HCT116 (cell line): ENCODE results near the gene CCR2. TPM values are rescaled to one million over a fixed set of nuclear protein-coding genes. Genes with fewer than 3 reads are reported as not detected.

ENCODE experiments used
- ATAC-seq: fragments of 200-7000 bp; cut with Tn5 transposase; 2 replicates; pipeline ENCODE4 v1.9.1; 2020; ENCODE audit warnings: mild to moderate bottlenecking, moderate library complexity
- BruUV-seq: library from RNA; stranded (reverse); fragments of 400-500 nt; replicated peaks from 2 replicates; lab custom pipeline; 2021; lab: Mats Ljungman, UMichigan
- CTCF ChIA-PET: fragments of 300-600 bp; sonication (Branson Sonifier 250); formaldehyde crosslinking; loops from one replicate; lab custom pipeline; 2021; ENCODE audit warnings: antibody characterized with exemption; lab: Charles Lee
- POLR2A ChIA-PET: fragments of 300-600, 350-600 bp; sonication (Branson Sonifier 250); formaldehyde crosslinking; loops from one replicate; lab custom pipeline; 2021; ENCODE audit warnings: antibody characterized with exemption; lab: Charles Lee
- RAD21 ChIA-PET, 2 experiments: fragments of 300-600 bp; sonication (Branson Sonifier 250); formaldehyde crosslinking; loops; one replicate each; lab custom pipeline; 2023; ENCODE audit warnings: low total read pairs in 2 of 2; ENCODE audit not compliant: uncharacterized antibody in 2 of 2, unreplicated experiment in 2 of 2, low non-redundant PET in 1 of 2; lab: Charles Lee
- DNase-seq: peaks from one replicate; pipeline ENCODE4 v3.0.0-alpha.2; 2010; ENCODE audit warnings: low read depth, low spot score
- H2AFZ ChIP-seq: fragments of 200-600 bp; shearing (Covaris generic), sonication (generic); 2 replicates; pipeline ENCODE4 v1.6.1; 2017; ENCODE audit warnings: low read depth, mixed run types, mixed read lengths, antibody characterized with exemption, low read length; ENCODE audit not compliant: poor library complexity, severe bottlenecking
- H3K27ac ChIP-seq: 2 replicates; pipeline ENCODE4 v1.5.1; 2012; ENCODE audit warnings: low read depth, low read length
- H3K27me3 ChIP-seq: fragments of 200-600 bp; sonication (generic); 2 replicates; pipeline ENCODE4 v1.6.1; 2016; ENCODE audit warnings: mixed run types, low read length, mixed read lengths; ENCODE audit not compliant: insufficient read depth
- H3K36me3 ChIP-seq, 2 experiments: fragments of 200-500 bp in 1 of 2; fragments of 200-600 bp in 1 of 2; sonication (Bioruptor generic) in 1 of 2; sonication (generic) in 1 of 2; 2 replicates each; pipeline versions ENCODE4 v1.5.1 to v1.6.1; 2014 to 2016; ENCODE audit warnings: low read length in 2 of 2, inconsistent platforms in 1 of 2, mixed read lengths in 1 of 2, mixed run types in 1 of 2; ENCODE audit not compliant: insufficient read depth in 2 of 2, control insufficient read depth in 1 of 2
- H3K4me1 ChIP-seq, 2 experiments: fragments of 200-600 bp in 1 of 2; sonication (generic) in 1 of 2; 2 replicates each; pipeline versions ENCODE4 v1.5.1 to v1.6.1; 2012 to 2017; ENCODE audit warnings: low read length in 2 of 2, inconsistent platforms in 1 of 2, mild to moderate bottlenecking in 1 of 2, mixed read lengths in 1 of 2, mixed run types in 1 of 2, moderate library complexity in 1 of 2; ENCODE audit not compliant: insufficient read depth in 2 of 2, control insufficient read depth in 1 of 2
- H3K4me2 ChIP-seq: fragments of 200-600 bp; sonication (generic); 2 replicates; pipeline ENCODE4 v1.6.1; 2017; ENCODE audit warnings: mixed run types, low read length, mixed read lengths
- H3K4me3 ChIP-seq, 2 experiments: fragments of 200-600 bp in 1 of 2; sonication (generic) in 1 of 2; replicated peaks in 1 of 2; 2 replicates each; pipeline ENCODE4 v1.5.1; 2011 to 2016; ENCODE audit warnings: low read length in 2 of 2, control low read depth in 1 of 2, low read depth in 1 of 2, mild to moderate bottlenecking in 1 of 2, mixed read lengths in 1 of 2, mixed run types in 1 of 2
- H3K79me2 ChIP-seq: fragments of 200-600 bp; sonication (generic); 2 replicates; pipeline ENCODE4 v1.6.1; 2017; ENCODE audit warnings: mild to moderate bottlenecking, mixed run types, low read length, moderate library complexity, mixed read lengths; ENCODE audit not compliant: insufficient read depth
- H3K9ac ChIP-seq: fragments of 200-600 bp; sonication (generic); 2 replicates; pipeline ENCODE4 v1.6.1; 2016; ENCODE audit warnings: low read length, mixed read lengths
- H3K9me2 ChIP-seq: fragments of 200-600 bp; sonication (generic), shearing (Covaris generic); 2 replicates; pipeline ENCODE4 v1.6.1; 2017; ENCODE audit warnings: mixed run types, mild to moderate bottlenecking, moderate library complexity; ENCODE audit not compliant: insufficient read depth
- H3K9me3 ChIP-seq, 2 experiments: fragments of 200-500 bp in 1 of 2; fragments of 200-600 bp in 1 of 2; sonication (Bioruptor generic) in 1 of 2; sonication (generic) in 1 of 2; 2 replicates each; pipeline ENCODE4 v1.6.1; 2014 to 2017; ENCODE audit warnings: low read length in 2 of 2, mixed read lengths in 2 of 2, inconsistent platforms in 1 of 2, low read depth in 1 of 2, mild to moderate bottlenecking in 1 of 2, mixed run types in 1 of 2, moderate library complexity in 1 of 2; ENCODE audit not compliant: control insufficient read depth in 1 of 2, insufficient read depth in 1 of 2
- H4K20me1 ChIP-seq: fragments of 200-600 bp; sonication (generic), shearing (Covaris generic); 2 replicates; pipeline ENCODE4 v1.6.1; 2017; ENCODE audit warnings: mixed run types, mild to moderate bottlenecking, moderate library complexity; ENCODE audit not compliant: insufficient read depth
- CBX3 ChIP-seq: IDR thresholded peaks from 2 replicates; pipeline ENCODE4 v1.6.1; 2012; ENCODE audit warnings: low read depth
- EZH2phosphoT487 ChIP-seq: fragments of 200-600 bp; IDR thresholded peaks from 2 replicates; pipeline ENCODE4 v1.6.1; 2018; ENCODE audit warnings: antibody characterized with exemption, borderline replicate concordance
- FOSL1 ChIP-seq: IDR thresholded peaks from 2 replicates; pipeline ENCODE4 v1.6.1; 2012; ENCODE audit warnings: low read depth
- JUND ChIP-seq: IDR thresholded peaks from 2 replicates; pipeline ENCODE4 v1.6.1; 2012
- POLR2AphosphoS5 ChIP-seq: IDR thresholded peaks from 2 replicates; pipeline ENCODE4 v1.6.1; 2011; ENCODE audit warnings: mild to moderate bottlenecking, low read depth, low read length, moderate library complexity
- RAD21 ChIP-seq: IDR thresholded peaks from 2 replicates; pipeline ENCODE4 v1.6.1; 2012; ENCODE audit warnings: low read depth, mild to moderate bottlenecking
- SRF ChIP-seq: IDR thresholded peaks from 2 replicates; pipeline ENCODE4 v1.6.1; 2012; ENCODE audit warnings: low read depth
- TCF7L2 ChIP-seq: IDR thresholded peaks from 2 replicates; pipeline ENCODE4 v1.7.0; 2011; ENCODE audit warnings: borderline replicate concordance, inconsistent platforms; ENCODE audit not compliant: insufficient read depth, insufficient read length; ENCODE audit errors: extremely low read depth
- YY1 ChIP-seq: IDR thresholded peaks from 2 replicates; pipeline ENCODE4 v1.6.1; 2011; ENCODE audit warnings: low read length, low read depth, moderate library complexity, mild to moderate bottlenecking; ENCODE audit not compliant: insufficient replicate concordance; ENCODE audit errors: extremely low read depth
- ZNF274 ChIP-seq: fragments of 200-500 bp; sonication (Bioruptor generic); IDR thresholded peaks from 2 replicates; pipeline ENCODE4 v1.6.1; 2014; ENCODE audit warnings: mild to moderate bottlenecking, low read depth, low read length, inconsistent platforms
- intact Hi-C: fragments of 100-400 bp; cut with micrococcal nuclease; formaldehyde crosslinking; loops from 2 replicates; pipeline ENCODE4 v1.10.0; 2022
- total RNA-seq: library from RNA; stranded (reverse); gene quantifications from one replicate; pipeline ENCODE4 v1.2.1, GENCODE V29; 2021; ENCODE audit not compliant: unreplicated experiment
- TF ChIP-seq, protein P1 (sequence below): IDR thresholded peaks from 2 replicates; pipeline ENCODE4 v1.6.1; 2011; ENCODE audit warnings: mild to moderate bottlenecking, low read length, moderate library complexity; ENCODE audit not compliant: insufficient replicate concordance; ENCODE audit errors: extremely low read depth
- TF ChIP-seq, protein P2 (sequence below), 3 experiments: fragments of 200-600 bp in 1 of 3; sonication (generic) in 1 of 3; IDR thresholded peaks in 2 of 3; conservative IDR thresholded peaks in 1 of 3; 2 replicates each; pipeline ENCODE4 v1.5.1; 2012 to 2017; ENCODE audit warnings: low read depth in 2 of 3, low read length in 2 of 3, antibody characterized with exemption in 1 of 3, borderline replicate concordance in 1 of 3, control low read depth in 1 of 3, mild to moderate bottlenecking in 1 of 3, mixed read lengths in 1 of 3, mixed run types in 1 of 3, moderate library complexity in 1 of 3; ENCODE audit not compliant: insufficient read depth in 1 of 3

The CCR2 gene
- total RNA-seq, 1 experiment from 2014 or later = not detected

DNA sequence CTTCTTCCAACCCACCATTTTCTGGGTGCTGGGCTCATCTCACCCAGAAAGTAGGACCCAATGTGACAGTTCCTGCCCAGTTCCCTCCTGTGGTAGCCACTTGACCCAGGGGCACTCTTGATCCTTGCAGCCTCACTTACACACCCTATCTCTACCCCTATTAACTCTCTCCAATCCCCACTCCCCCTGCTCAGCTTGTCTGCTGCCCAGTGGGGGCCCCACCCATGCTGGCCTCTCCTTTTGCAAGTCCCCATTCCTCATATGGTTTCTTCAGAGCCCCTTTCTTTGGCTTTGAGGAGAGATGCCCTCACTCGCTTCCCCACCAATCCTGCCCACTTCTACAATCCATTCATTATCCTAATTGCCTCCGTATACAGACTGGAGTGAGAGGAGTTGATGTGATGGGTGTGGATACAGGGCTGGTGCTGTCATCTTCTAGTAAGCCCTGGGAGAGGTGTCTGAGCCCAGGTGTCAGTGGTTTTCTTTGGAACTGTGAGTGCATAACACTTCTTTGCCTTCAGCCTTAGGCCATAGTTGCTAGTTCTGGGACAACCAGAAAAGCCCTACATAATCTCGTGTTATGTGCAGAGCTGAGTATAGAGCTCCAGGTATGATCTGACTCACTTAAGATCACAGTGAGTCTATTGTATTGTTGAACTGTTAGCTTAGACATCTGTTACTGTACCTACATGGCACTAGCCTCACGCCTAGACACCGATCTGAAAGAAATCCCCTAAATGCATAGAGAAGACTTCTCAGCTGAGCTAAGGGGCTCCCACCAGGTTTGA is 12.0 kb downstream of the CCR2 start:
- ChIA-PET POLR2A (no interaction called here), RAD21 (no interaction called here), CTCF (no interaction called here)
- no TSS peak for BruUV-seq
- no peaks in the 10 kb centered on the region for H3K4me1 ChIP-seq
- H3K27me3 ChIP-seq = peaks cover 16% of the 10 kb centered on the region
- no peaks in the 10 kb centered on the region for H3K9me3 ChIP-seq
- no peak for DNase-seq
- intact Hi-C loops = loop anchor here (5.0 kb wide), 1 partner anchor 269 kb away; no protein-coding TSS in a partner anchor
- no peaks in the 10 kb centered on the region for H3K9me2 ChIP-seq
- H3K9ac ChIP-seq = no peak overlapping the region
- TF ChIP-seq RAD21 (no peak), POLR2AphosphoS5 (no peak), CBX3 (no peak), ZNF274 (no peak), JUND (no peak), EZH2phosphoT487 (no peak), YY1 (no peak), FOSL1 (no peak), TCF7L2 (no peak), SRF (no peak)
- TF ChIP-seq, protein P1, sequence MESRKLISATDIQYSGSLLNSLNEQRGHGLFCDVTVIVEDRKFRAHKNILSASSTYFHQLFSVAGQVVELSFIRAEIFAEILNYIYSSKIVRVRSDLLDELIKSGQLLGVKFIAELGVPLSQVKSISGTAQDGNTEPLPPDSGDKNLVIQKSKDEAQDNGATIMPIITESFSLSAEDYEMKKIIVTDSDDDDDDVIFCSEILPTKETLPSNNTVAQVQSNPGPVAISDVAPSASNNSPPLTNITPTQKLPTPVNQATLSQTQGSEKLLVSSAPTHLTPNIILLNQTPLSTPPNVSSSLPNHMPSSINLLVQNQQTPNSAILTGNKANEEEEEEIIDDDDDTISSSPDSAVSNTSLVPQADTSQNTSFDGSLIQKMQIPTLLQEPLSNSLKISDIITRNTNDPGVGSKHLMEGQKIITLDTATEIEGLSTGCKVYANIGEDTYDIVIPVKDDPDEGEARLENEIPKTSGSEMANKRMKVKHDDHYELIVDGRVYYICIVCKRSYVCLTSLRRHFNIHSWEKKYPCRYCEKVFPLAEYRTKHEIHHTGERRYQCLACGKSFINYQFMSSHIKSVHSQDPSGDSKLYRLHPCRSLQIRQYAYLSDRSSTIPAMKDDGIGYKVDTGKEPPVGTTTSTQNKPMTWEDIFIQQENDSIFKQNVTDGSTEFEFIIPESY = no peak
- TF ChIP-seq, protein P2, sequence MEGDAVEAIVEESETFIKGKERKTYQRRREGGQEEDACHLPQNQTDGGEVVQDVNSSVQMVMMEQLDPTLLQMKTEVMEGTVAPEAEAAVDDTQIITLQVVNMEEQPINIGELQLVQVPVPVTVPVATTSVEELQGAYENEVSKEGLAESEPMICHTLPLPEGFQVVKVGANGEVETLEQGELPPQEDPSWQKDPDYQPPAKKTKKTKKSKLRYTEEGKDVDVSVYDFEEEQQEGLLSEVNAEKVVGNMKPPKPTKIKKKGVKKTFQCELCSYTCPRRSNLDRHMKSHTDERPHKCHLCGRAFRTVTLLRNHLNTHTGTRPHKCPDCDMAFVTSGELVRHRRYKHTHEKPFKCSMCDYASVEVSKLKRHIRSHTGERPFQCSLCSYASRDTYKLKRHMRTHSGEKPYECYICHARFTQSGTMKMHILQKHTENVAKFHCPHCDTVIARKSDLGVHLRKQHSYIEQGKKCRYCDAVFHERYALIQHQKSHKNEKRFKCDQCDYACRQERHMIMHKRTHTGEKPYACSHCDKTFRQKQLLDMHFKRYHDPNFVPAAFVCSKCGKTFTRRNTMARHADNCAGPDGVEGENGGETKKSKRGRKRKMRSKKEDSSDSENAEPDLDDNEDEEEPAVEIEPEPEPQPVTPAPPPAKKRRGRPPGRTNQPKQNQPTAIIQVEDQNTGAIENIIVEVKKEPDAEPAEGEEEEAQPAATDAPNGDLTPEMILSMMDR (IDR thresholded peaks at IDR 0.05 in 2 of 3, conservative IDR thresholded peaks at IDR 0.05 in 1 of 3; ENCODE audit: borderline replicate concordance in 1 of 3, insufficient read depth in 1 of 3, low read depth in 2 of 3, low read length in 2 of 3) = no peak
- H3K27ac ChIP-seq = no peak overlapping the region
- no peaks in the 10 kb centered on the region for H3K79me2 ChIP-seq
- H2AFZ ChIP-seq = no peak overlapping the region
- no peak overlapping the region for H3K4me3 ChIP-seq
- no peaks in the 10 kb centered on the region for H4K20me1 ChIP-seq
- no peak overlapping the region for H3K4me2 ChIP-seq
- ATAC-seq = no peak
- no peaks in the 10 kb centered on the region for H3K36me3 ChIP-seq
